Upper lobe of left lung (tissue), 6 donors: Measurements from ENCODE around the gene MUC5B. TPM values are rescaled to one million over a fixed set of nuclear protein-coding genes. Genes with fewer than 3 reads are reported as not detected.

Experiments used
- ATAC-seq, 2 donors: fragments of 200-7000 bp; cut with Tn5 transposase; one replicate each; pipeline ENCODE4 v1.9.1; 2022; ENCODE audit warnings: mild to moderate bottlenecking in 2 of 2, moderate library complexity in 2 of 2; ENCODE audit not compliant: low FRiP score in 2 of 2
- DNase-seq, 2 donors: peaks; one replicate each; pipeline ENCODE4 v3.0.0-alpha.2; 2019 to 2020
- H3K27ac ChIP-seq, 4 donors: fragments of 200-600 bp; sonication (generic); one replicate each; pipeline ENCODE4 v1.5.1; 2016 to 2019
- H3K27me3 ChIP-seq, 4 donors: fragments of 200-600 bp; sonication (generic); one replicate each; pipeline ENCODE4 v1.5.1; 2017 to 2019
- H3K36me3 ChIP-seq, 4 donors: fragments of 200-600 bp; sonication (generic); one replicate each; pipeline ENCODE4 v1.5.1; 2016 to 2019
- H3K4me1 ChIP-seq, 4 donors: fragments of 200-600 bp; sonication (generic); one replicate each; pipeline ENCODE4 v1.5.1; 2018 to 2019
- H3K4me3 ChIP-seq, 4 donors: fragments of 200-600 bp; sonication (generic); one replicate each; pipeline ENCODE4 v1.5.1; 2017 to 2019; ENCODE audit warnings: mild to moderate bottlenecking in 2 of 4, moderate library complexity in 1 of 4
- H3K9me3 ChIP-seq, 4 donors: fragments of 200-600 bp; sonication (generic); one replicate each; pipeline ENCODE4 v1.5.1; 2018 to 2019
- EP300 ChIP-seq, 4 donors: sonication (generic); formaldehyde crosslinking; IDR thresholded peaks; one replicate each; pipeline ENCODE4 v1.5.1; 2017; ENCODE audit warnings: antibody characterized with exemption in 4 of 4, control low read depth in 2 of 4
- POLR2A ChIP-seq, 4 donors: fragments of 450-650 bp; IDR thresholded peaks; one replicate each; pipeline ENCODE4 v1.5.1; 2016 to 2017; ENCODE audit warnings: antibody characterized with exemption in 4 of 4, mild to moderate bottlenecking in 2 of 4
- POLR2AphosphoS5 ChIP-seq, 2 donors: sonication (generic); formaldehyde crosslinking; IDR thresholded peaks; one replicate each; pipeline ENCODE4 v1.5.1; 2017; ENCODE audit warnings: antibody characterized with exemption in 2 of 2
- WGBS, 2 donors: methylation state at CpG; one replicate each; pipeline ENCODE4 v1.1.5; 2017 to 2018; 5-methylcytosine and 5-hydroxymethylcytosine counted together
- total RNA-seq, 6 donors: library from RNA; depleted of rRNA in 4 of 6; stranded (reverse); fragments of >200 nt in 4 of 6; gene quantifications; one replicate each; pipeline versions ENCODE4 v1.1.0 to v1.2.1, GENCODE V29; 2016 to 2021
- TF ChIP-seq, protein P1 (sequence below), 6 experiments: fragments of 450-650 bp in 4 of 6; fragments of 200-600 bp in 2 of 6; sonication (generic) in 2 of 6; IDR thresholded peaks; one replicate each; pipeline ENCODE4 v1.5.1; 2016 to 2019; ENCODE audit warnings: antibody characterized with exemption in 6 of 6
- donor health status: DM: no; HTN: no; CAD: no; lungs with moderate emphysema.
- donor health status: DM: no; HTN: yes; CAD: no; lungs with severe emphysema.

MUC5B gene
- total RNA-seq, 6 donors from 2014 or later, result 3.2 to 54.5 (median 16.2) TPM

DNA sequence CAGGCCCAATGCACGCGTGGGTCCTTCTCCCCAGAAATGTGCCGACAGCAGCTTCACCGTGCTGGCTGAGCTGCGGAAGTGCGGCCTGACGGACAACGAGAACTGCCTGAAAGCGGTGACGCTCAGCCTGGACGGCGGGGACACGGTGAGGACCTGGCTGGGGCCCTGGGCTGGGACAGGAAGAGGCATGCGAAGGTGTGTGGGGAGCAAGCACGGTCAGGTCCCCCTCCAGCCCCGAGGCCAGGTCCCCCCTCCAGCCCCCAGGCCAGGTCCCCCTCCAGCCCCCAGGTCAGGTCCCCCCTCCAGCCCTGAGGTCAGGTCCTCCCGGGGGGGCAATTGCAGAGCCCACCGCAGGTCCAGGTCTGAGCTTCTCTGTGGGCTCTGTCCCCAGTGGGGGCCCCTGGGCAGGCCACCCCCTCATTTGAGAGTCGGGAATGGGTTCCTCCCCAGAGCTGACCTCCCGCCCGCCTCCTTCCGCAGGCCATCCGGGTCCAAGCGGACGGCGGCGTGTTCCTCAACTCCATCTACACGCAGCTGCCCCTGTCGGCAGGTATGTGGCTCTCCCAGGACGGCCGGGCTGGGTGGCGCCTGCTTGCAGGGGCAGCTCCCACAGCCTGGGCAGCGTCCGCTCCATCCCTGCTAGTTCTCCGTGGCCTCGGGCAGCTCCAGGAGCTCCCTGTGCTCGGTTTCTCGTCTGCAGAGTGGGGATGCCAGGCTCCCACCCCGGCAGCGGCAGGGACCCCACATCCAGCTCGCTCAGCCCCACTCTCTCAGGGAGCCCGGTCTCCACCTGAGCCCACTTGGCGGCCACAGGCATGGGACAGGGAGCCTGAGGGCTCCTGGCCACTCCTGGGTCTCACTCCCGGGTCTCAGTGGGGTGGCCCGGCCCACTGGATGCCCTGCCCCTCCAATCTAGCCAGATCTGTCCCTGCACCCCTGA is 7.9 kb downstream of the MUC5B start:
- TF ChIP-seq EP300 (IDR thresholded peaks at IDR 0.05) (no peak), POLR2A (IDR thresholded peaks at IDR 0.05) (no peak), POLR2AphosphoS5 (IDR thresholded peaks at IDR 0.05) (no peak)
- TF ChIP-seq, protein P1, sequence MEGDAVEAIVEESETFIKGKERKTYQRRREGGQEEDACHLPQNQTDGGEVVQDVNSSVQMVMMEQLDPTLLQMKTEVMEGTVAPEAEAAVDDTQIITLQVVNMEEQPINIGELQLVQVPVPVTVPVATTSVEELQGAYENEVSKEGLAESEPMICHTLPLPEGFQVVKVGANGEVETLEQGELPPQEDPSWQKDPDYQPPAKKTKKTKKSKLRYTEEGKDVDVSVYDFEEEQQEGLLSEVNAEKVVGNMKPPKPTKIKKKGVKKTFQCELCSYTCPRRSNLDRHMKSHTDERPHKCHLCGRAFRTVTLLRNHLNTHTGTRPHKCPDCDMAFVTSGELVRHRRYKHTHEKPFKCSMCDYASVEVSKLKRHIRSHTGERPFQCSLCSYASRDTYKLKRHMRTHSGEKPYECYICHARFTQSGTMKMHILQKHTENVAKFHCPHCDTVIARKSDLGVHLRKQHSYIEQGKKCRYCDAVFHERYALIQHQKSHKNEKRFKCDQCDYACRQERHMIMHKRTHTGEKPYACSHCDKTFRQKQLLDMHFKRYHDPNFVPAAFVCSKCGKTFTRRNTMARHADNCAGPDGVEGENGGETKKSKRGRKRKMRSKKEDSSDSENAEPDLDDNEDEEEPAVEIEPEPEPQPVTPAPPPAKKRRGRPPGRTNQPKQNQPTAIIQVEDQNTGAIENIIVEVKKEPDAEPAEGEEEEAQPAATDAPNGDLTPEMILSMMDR (IDR thresholded peaks at IDR 0.05), result no peak
- DNase-seq (peak in 1 of 2 donors; percentile 77), ATAC-seq (no peak)
- no peaks in the 10 kb centered on the region for H3K4me1 ChIP-seq
- H3K27me3 ChIP-seq, result no peaks in the 10 kb centered on the region
- no peaks in the 10 kb centered on the region for H3K36me3 ChIP-seq
- H3K4me3 ChIP-seq, result no peak overlapping the region
- H3K27ac ChIP-seq, result no peak overlapping the region
- 70 to 75% methylated on average over 24 to 42 of the region's 45 CpGs for WGBS, 2 donors
- no peaks in the 10 kb centered on the region for H3K9me3 ChIP-seq

DNA sequence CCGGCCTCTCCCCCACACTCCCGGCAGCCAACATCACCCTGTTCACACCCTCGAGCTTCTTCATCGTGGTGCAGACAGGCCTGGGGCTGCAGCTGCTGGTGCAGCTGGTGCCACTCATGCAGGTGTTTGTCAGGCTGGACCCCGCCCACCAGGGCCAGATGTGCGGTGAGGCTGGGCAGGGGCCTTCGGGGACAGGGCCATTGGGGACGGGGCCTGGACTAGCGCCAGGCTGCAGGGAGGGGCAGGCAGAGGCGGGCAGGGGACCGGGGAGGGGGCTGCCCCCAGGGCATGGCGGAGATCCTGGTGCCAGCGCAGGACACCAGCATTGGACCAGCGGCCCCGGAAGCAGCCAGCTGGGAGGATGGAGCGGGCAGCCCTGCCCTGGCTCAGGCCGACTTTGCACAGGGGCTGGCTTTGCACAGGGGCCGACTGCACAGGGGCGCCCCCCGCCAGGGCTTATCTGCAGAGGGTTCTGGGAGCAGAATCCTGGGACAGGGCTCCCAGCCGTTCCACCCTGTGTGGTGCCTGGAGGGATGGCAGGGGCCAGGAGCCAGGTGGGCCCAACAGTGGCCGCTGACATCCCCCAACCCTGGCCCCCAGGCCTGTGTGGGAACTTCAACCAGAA is 8.6 kb downstream of the MUC5B start:
- ATAC-seq (no peak), DNase-seq (peak in 1 of 2 donors; percentile 80)
- Histone ChIP-seq H3K4me3 (no peak overlapping the region), H3K4me1 (no peaks in the 10 kb centered on the region), H3K9me3 (no peaks in the 10 kb centered on the region), H3K27ac (no peak overlapping the region), H3K27me3 (no peaks in the 10 kb centered on the region), H3K36me3 (no peaks in the 10 kb centered on the region)
- WGBS, 2 donors, result 42 to 75% methylated on average over 8 to 19 of the region's 22 CpGs
- TF ChIP-seq EP300 (IDR thresholded peaks at IDR 0.05), result no peak
- TF ChIP-seq, protein P1 (IDR thresholded peaks at IDR 0.05), result no peak
- no peak for TF ChIP-seq POLR2A (IDR thresholded peaks at IDR 0.05)
- no peak for TF ChIP-seq POLR2AphosphoS5 (IDR thresholded peaks at IDR 0.05)

DNA sequence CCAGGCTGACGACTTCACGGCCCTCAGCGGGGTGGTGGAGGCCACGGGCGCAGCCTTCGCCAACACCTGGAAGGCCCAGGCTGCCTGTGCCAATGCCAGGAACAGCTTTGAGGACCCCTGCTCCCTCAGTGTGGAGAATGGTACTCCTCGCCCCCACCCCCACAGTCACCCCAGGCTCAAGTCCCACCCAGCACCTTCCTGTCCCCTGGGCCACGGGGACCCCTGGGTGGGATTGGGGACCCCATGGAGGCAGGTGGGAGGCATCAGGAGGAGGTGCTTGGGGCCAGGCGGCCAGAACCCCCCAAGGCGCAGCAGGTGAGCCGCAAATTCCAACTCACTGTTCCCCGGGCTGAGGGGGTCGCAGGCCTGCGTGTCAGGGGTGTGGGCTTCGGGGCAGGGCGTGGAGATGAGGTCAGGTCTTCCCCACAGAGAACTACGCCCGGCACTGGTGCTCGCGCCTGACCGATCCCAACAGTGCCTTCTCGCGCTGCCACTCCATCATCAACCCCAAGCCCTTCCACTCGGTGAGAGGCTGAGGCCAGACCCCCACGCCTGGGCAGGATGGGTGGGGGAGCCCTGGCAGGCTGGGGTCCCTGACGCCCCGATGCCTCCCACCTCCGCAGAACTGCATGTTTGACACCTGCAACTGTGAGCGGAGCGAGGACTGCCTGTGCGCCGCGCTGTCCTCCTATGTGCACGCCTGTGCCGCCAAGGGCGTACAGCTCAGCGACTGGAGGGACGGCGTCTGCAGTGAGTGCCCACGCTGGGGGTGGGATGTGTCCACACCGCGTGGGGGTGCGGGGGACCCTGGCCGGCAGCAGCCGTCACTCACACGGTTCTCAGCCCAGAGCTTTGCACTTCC is 9.4 kb downstream of the MUC5B start:
- Histone ChIP-seq H3K9me3 (no peaks in the 10 kb centered on the region), H3K4me3 (no peak overlapping the region), H3K36me3 (no peaks in the 10 kb centered on the region), H3K27me3 (no peaks in the 10 kb centered on the region), H3K4me1 (no peaks in the 10 kb centered on the region), H3K27ac (no peak overlapping the region)
- ATAC-seq (no peak), DNase-seq (peak in 1 of 2 donors; percentile 80)
- no peak for TF ChIP-seq POLR2A (IDR thresholded peaks at IDR 0.05)
- TF ChIP-seq, protein P1 (IDR thresholded peaks at IDR 0.05), result no peak
- TF ChIP-seq EP300 (IDR thresholded peaks at IDR 0.05), result no peak
- no peak for TF ChIP-seq POLR2AphosphoS5 (IDR thresholded peaks at IDR 0.05)
- WGBS, 2 donors, result 76 to 86% methylated on average over 25 to 46 of the region's 46 CpGs

DNA sequence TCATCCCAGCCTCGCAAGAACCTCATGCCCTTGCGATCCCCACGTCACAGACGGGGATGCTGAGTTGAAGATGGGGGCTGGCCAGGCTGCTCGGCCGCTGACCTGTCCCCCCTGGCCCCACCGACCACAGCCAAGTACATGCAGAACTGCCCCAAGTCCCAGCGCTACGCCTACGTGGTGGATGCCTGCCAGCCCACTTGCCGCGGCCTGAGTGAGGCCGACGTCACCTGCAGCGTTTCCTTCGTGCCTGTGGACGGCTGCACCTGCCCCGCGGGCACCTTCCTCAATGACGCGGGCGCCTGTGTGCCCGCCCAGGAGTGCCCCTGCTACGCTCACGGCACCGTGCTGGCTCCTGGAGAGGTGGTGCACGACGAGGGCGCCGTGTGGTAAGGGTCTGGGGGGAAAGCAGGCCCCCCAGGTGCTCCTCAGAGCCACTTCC is 10.0 kb downstream of the MUC5B start:
- no peak for ATAC-seq

More for the DNA sequence above, 10.0 kb downstream of the MUC5B start:
- H3K27ac ChIP-seq, result no peak overlapping the region
- no peaks in the 10 kb centered on the region for H3K27me3 ChIP-seq
- no peaks in the 10 kb centered on the region for H3K4me1 ChIP-seq
- DNase-seq, result peak in 1 of 2 donors; percentile 68
- no peak overlapping the region for H3K4me3 ChIP-seq
- 79 to 83% methylated on average over 8 to 30 of the region's 30 CpGs for WGBS, 2 donors
- H3K36me3 ChIP-seq, result no peaks in the 10 kb centered on the region
- TF ChIP-seq POLR2A (IDR thresholded peaks at IDR 0.05) (no peak), POLR2AphosphoS5 (IDR thresholded peaks at IDR 0.05) (no peak), EP300 (IDR thresholded peaks at IDR 0.05) (no peak)
- TF ChIP-seq, protein P1 (IDR thresholded peaks at IDR 0.05), result no peak
- no peaks in the 10 kb centered on the region for H3K9me3 ChIP-seq
